Activated CD8-positive, alpha-beta memory T cell treated with anti-CD3 and anti-CD28 coated beads, Interleukin-2, amount 10 ng/mL, durations not matched to agents 7 days and 5 days (primary cell): ENCODE data around the gene PLCB4. TPM values are rescaled to one million over a fixed set of nuclear protein-coding genes. Genes with fewer than 3 reads are reported as not detected.

Experiments
- ATAC-seq: fragments of 150-1000 bp; cut with Tn5 transposase; one replicate; pipeline ENCODE4 v1.10.0; 2021; ENCODE audit warnings: moderate library complexity
- CTCF ChIA-PET: fragments of 350-600 bp; sonication (Branson Sonifier 250); formaldehyde crosslinking; loops from one replicate; lab custom pipeline; 2021; ENCODE audit warnings: antibody characterized with exemption; lab: Charles Lee
- DNase-seq: peaks from one replicate; pipeline ENCODE4 v3.0.0-alpha.2; 2020
- H3K27ac Mint-ChIP-seq: one replicate; pipeline ENCODE4 v1.8.0; 2021; ENCODE audit warnings: mild to moderate bottlenecking, mixed read lengths
- H3K27me3 Mint-ChIP-seq: one replicate; pipeline ENCODE4 v1.8.0; 2021; ENCODE audit warnings: mixed read lengths
- H3K36me3 Mint-ChIP-seq: one replicate; pipeline ENCODE4 v1.8.0; 2021; ENCODE audit warnings: mild to moderate bottlenecking, mixed read lengths
- H3K4me1 Mint-ChIP-seq: one replicate; pipeline ENCODE4 v1.8.0; 2021; ENCODE audit warnings: mixed read lengths
- H3K4me3 Mint-ChIP-seq: one replicate; pipeline ENCODE4 v1.8.0; 2021; ENCODE audit warnings: mild to moderate bottlenecking, moderate library complexity, mixed read lengths
- H3K9me3 Mint-ChIP-seq: one replicate; pipeline ENCODE4 v1.8.0; 2022; ENCODE audit warnings: low read depth, mixed read lengths
- total RNA-seq, 2 experiments: library from RNA; stranded (reverse); gene quantifications; one replicate each; pipeline ENCODE4 v1.2.3, GENCODE V29; 2021

The PLCB4 gene
- total RNA-seq, 2 experiments from 2014 or later, result not detected

GRCh38 chr20:9126527-9126926 lies 57.6 kb downstream of the PLCB4 start:
- DNase-seq, result no peak
- CTCF ChIA-PET, result no interaction called here
- Mint-ChIP-seq H3K4me3 (no peak overlapping the region), H3K36me3 (no peaks in the 10 kb centered on the region), H3K9me3 (peaks cover 9% of the 10 kb centered on the region), H3K27ac (no peak overlapping the region), H3K4me1 (no peaks in the 10 kb centered on the region), H3K27me3 (no peaks in the 10 kb centered on the region)
- no peak for ATAC-seq

GRCh38 chr20:9128568-9128967 lies 59.7 kb downstream of the PLCB4 start:
- Mint-ChIP-seq H3K27me3 (no peaks in the 10 kb centered on the region), H3K9me3 (peaks cover 11% of the 10 kb centered on the region), H3K4me1 (no peaks in the 10 kb centered on the region), H3K27ac (no peak overlapping the region), H3K36me3 (no peaks in the 10 kb centered on the region), H3K4me3 (no peak overlapping the region)
- ATAC-seq, result no peak
- DNase-seq, result no peak
- CTCF ChIA-PET, result no interaction called here

GRCh38 chr20:9129756-9130155 lies 60.9 kb downstream of the PLCB4 start:
- DNase-seq, result no peak
- Mint-ChIP-seq H3K9me3 (peaks cover 11% of the 10 kb centered on the region), H3K36me3 (no peaks in the 10 kb centered on the region), H3K4me1 (no peaks in the 10 kb centered on the region), H3K27ac (no peak overlapping the region), H3K4me3 (no peak overlapping the region), H3K27me3 (no peaks in the 10 kb centered on the region)
- ATAC-seq, result no peak
- CTCF ChIA-PET, result no interaction called here

GRCh38 chr20:9130521-9130920 lies 61.6 kb downstream of the PLCB4 start:
- H3K9me3 Mint-ChIP-seq, result peaks cover 11% of the 10 kb centered on the region
- CTCF ChIA-PET, result no interaction called here

GRCh38 chr20:9131841-9132240 lies 63.0 kb downstream of the PLCB4 start:
- no peak overlapping the region for H3K4me3 Mint-ChIP-seq
- no peaks in the 10 kb centered on the region for H3K27me3 Mint-ChIP-seq
- H3K4me1 Mint-ChIP-seq, result no peaks in the 10 kb centered on the region
- no peak for DNase-seq
- CTCF ChIA-PET, result no interaction called here
- H3K27ac Mint-ChIP-seq, result no peak overlapping the region
- no peaks in the 10 kb centered on the region for H3K36me3 Mint-ChIP-seq
- peaks cover 11% of the 10 kb centered on the region for H3K9me3 Mint-ChIP-seq
- no peak for ATAC-seq

More at GRCh38 chr20:9130521-9130920, 61.6 kb downstream of the PLCB4 start:
- Mint-ChIP-seq H3K36me3 (no peaks in the 10 kb centered on the region), H3K4me1 (no peaks in the 10 kb centered on the region), H3K27me3 (no peaks in the 10 kb centered on the region), H3K4me3 (no peak overlapping the region), H3K27ac (no peak overlapping the region)
- ATAC-seq (no peak), DNase-seq (no peak)

GRCh38 chr20:9134346-9134745 lies 65.5 kb downstream of the PLCB4 start:
- CTCF ChIA-PET, result no interaction called here
- H3K4me3 Mint-ChIP-seq, result no peak overlapping the region

GRCh38 chr20:9136114-9136513 lies 67.2 kb downstream of the PLCB4 start:
- Mint-ChIP-seq H3K36me3 (no peaks in the 10 kb centered on the region), H3K9me3 (peaks cover 4% of the 10 kb centered on the region), H3K4me3 (no peak overlapping the region), H3K4me1 (no peaks in the 10 kb centered on the region), H3K27me3 (no peaks in the 10 kb centered on the region), H3K27ac (no peak overlapping the region)
- DNase-seq (no peak), ATAC-seq (no peak)
- CTCF ChIA-PET, result no interaction called here

More at GRCh38 chr20:9134346-9134745, 65.5 kb downstream of the PLCB4 start:
- Mint-ChIP-seq H3K36me3 (no peaks in the 10 kb centered on the region), H3K9me3 (peaks cover 7% of the 10 kb centered on the region), H3K4me1 (no peaks in the 10 kb centered on the region), H3K27ac (no peak overlapping the region), H3K27me3 (no peaks in the 10 kb centered on the region)
- DNase-seq, result no peak
- ATAC-seq, result no peak

- H3K4me1 Mint-ChIP-seq, result no peaks in the 10 kb centered on the region
- H3K27me3 Mint-ChIP-seq, result no peaks in the 10 kb centered on the region
- DNase-seq (no peak), ATAC-seq (no peak)
- no peaks in the 10 kb centered on the region for H3K36me3 Mint-ChIP-seq
- H3K4me3 Mint-ChIP-seq, result no peak overlapping the region
- no peak overlapping the region for H3K27ac Mint-ChIP-seq
- H3K9me3 Mint-ChIP-seq, result peaks cover 6% of the 10 kb centered on the region
- CTCF ChIA-PET, result no interaction called here
These were observed 68.1 kb downstream of the PLCB4 start for GRCh38 chr20:9137001-9137400.

GRCh38 chr20:9139106-9139833 lies 70.4 kb downstream of the PLCB4 start:
- DNase-seq (no peak), ATAC-seq (no peak)
- CTCF ChIA-PET, result no interaction called here
- H3K27me3 Mint-ChIP-seq, result no peaks in the 10 kb centered on the region
- no peak overlapping the region for H3K27ac Mint-ChIP-seq
- H3K36me3 Mint-ChIP-seq, result no peaks in the 10 kb centered on the region
- no peak overlapping the region for H3K4me3 Mint-ChIP-seq
- H3K4me1 Mint-ChIP-seq, result no peaks in the 10 kb centered on the region
- H3K9me3 Mint-ChIP-seq, result peaks cover 4% of the 10 kb centered on the region

GRCh38 chr20:9140162-9140760 lies 71.4 kb downstream of the PLCB4 start:
- no peak for DNase-seq
- H3K4me1 Mint-ChIP-seq, result no peaks in the 10 kb centered on the region
- H3K4me3 Mint-ChIP-seq, result no peak overlapping the region
- H3K27ac Mint-ChIP-seq, result no peak overlapping the region
- CTCF ChIA-PET, result no interaction called here
- H3K36me3 Mint-ChIP-seq, result no peaks in the 10 kb centered on the region
- no peak for ATAC-seq
- peaks cover 4% of the 10 kb centered on the region for H3K9me3 Mint-ChIP-seq
- no peaks in the 10 kb centered on the region for H3K27me3 Mint-ChIP-seq

- DNase-seq (no peak), ATAC-seq (no peak)
- Mint-ChIP-seq H3K4me1 (no peaks in the 10 kb centered on the region), H3K36me3 (no peaks in the 10 kb centered on the region), H3K4me3 (no peak overlapping the region), H3K9me3 (peaks cover 4% of the 10 kb centered on the region), H3K27ac (no peak overlapping the region), H3K27me3 (no peaks in the 10 kb centered on the region)
- CTCF ChIA-PET, result no interaction called here
These were observed 72.2 kb downstream of the PLCB4 start for GRCh38 chr20:9141070-9141469.

GRCh38 chr20:9141921-9142320 lies 73.0 kb downstream of the PLCB4 start:
- Mint-ChIP-seq H3K9me3 (peaks cover 4% of the 10 kb centered on the region), H3K27me3 (no peaks in the 10 kb centered on the region), H3K27ac (no peak overlapping the region), H3K4me1 (no peaks in the 10 kb centered on the region), H3K4me3 (no peak overlapping the region), H3K36me3 (no peaks in the 10 kb centered on the region)
- CTCF ChIA-PET, result no interaction called here
- no peak for DNase-seq
- no peak for ATAC-seq

- DNase-seq (no peak), ATAC-seq (no peak)
- H3K27ac Mint-ChIP-seq, result no peak overlapping the region
- no peaks in the 10 kb centered on the region for H3K4me1 Mint-ChIP-seq
- H3K9me3 Mint-ChIP-seq, result peaks cover 4% of the 10 kb centered on the region
- H3K27me3 Mint-ChIP-seq, result no peaks in the 10 kb centered on the region
- H3K36me3 Mint-ChIP-seq, result no peaks in the 10 kb centered on the region
- no peak overlapping the region for H3K4me3 Mint-ChIP-seq
- CTCF ChIA-PET, result no interaction called here
These were observed 73.9 kb downstream of the PLCB4 start for GRCh38 chr20:9142809-9143208.

- H3K36me3 Mint-ChIP-seq, result no peaks in the 10 kb centered on the region
- CTCF ChIA-PET, result no interaction called here
- peaks cover 4% of the 10 kb centered on the region for H3K9me3 Mint-ChIP-seq
- no peaks in the 10 kb centered on the region for H3K27me3 Mint-ChIP-seq
- no peak for DNase-seq
- H3K27ac Mint-ChIP-seq, result no peak overlapping the region
- no peak for ATAC-seq
- no peaks in the 10 kb centered on the region for H3K4me1 Mint-ChIP-seq
- H3K4me3 Mint-ChIP-seq, result no peak overlapping the region
These were observed 75.0 kb downstream of the PLCB4 start for GRCh38 chr20:9143926-9144325.
